Breast epithelium (tissue), 3 donors: Measurements from ENCODE around the gene BAD.

Experiments
- POLR2A ChIP-seq: fragments of 450-650 bp; IDR thresholded peaks from one replicate; pipeline ENCODE4 v1.6.1; 2016; ENCODE audit warnings: antibody characterized with exemption, mild to moderate bottlenecking, moderate library complexity
- TF ChIP-seq, protein P1 (sequence below), 3 donors: fragments of 450-650 bp; IDR thresholded peaks; one replicate each; pipeline ENCODE4 v1.5.1; 2016 to 2017; ENCODE audit warnings: antibody characterized with exemption in 3 of 3, mild to moderate bottlenecking in 3 of 3, moderate library complexity in 3 of 3

- TF ChIP-seq, protein P1, sequence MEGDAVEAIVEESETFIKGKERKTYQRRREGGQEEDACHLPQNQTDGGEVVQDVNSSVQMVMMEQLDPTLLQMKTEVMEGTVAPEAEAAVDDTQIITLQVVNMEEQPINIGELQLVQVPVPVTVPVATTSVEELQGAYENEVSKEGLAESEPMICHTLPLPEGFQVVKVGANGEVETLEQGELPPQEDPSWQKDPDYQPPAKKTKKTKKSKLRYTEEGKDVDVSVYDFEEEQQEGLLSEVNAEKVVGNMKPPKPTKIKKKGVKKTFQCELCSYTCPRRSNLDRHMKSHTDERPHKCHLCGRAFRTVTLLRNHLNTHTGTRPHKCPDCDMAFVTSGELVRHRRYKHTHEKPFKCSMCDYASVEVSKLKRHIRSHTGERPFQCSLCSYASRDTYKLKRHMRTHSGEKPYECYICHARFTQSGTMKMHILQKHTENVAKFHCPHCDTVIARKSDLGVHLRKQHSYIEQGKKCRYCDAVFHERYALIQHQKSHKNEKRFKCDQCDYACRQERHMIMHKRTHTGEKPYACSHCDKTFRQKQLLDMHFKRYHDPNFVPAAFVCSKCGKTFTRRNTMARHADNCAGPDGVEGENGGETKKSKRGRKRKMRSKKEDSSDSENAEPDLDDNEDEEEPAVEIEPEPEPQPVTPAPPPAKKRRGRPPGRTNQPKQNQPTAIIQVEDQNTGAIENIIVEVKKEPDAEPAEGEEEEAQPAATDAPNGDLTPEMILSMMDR (IDR thresholded peaks at IDR 0.05): peak; percentile 2 to 32 (median 21)
- TF ChIP-seq POLR2A: peak; percentile 93
Measured at GRCh38 chr11:64317961-64318765, 33.7 kb upstream of the BAD start, which contains the start of gene PRDX5.
